Neural progenitor cell (in vitro differentiated cells): Measurements from ENCODE around the gene LHFPL2. TPM values are rescaled to one million over a fixed set of nuclear protein-coding genes. Genes with fewer than 3 reads are reported as not detected.

ENCODE experiments used
- DNase-seq: peaks from one replicate; pipeline ENCODE4 v3.0.0-alpha.2; 2016; ENCODE audit warnings: low spot score
- H2AFZ ChIP-seq: fragments of 200-600 bp; sonication (generic); replicated peaks from 2 replicates; pipeline ENCODE4 v1.6.1; 2016; ENCODE audit warnings: antibody characterized with exemption
- H3F3A ChIP-seq: fragments of 200-600 bp; sonication (generic); 2 replicates; pipeline ENCODE4 v1.6.1; 2016; ENCODE audit warnings: antibody characterized with exemption, low read depth
- H3K27ac ChIP-seq: fragments of 200-600 bp; sonication (generic); 2 replicates; pipeline ENCODE4 v1.5.1; 2016; ENCODE audit warnings: mild to moderate bottlenecking
- H3K27me3 ChIP-seq: fragments of 200-600 bp; sonication (generic); 2 replicates; pipeline ENCODE4 v1.6.1; 2016; ENCODE audit warnings: mild to moderate bottlenecking, moderate library complexity
- H3K36me3 ChIP-seq: fragments of 200-600 bp; sonication (generic); 2 replicates; pipeline ENCODE4 v1.5.1; 2016
- H3K4me1 ChIP-seq: fragments of 200-600 bp; sonication (generic); 2 replicates; pipeline ENCODE4 v1.6.1; 2016; ENCODE audit warnings: mixed run types
- H3K4me2 ChIP-seq: fragments of 200-600 bp; sonication (generic); 2 replicates; pipeline ENCODE4 v1.6.1; 2016
- H3K4me3 ChIP-seq: fragments of 200-600 bp; sonication (generic); 2 replicates; pipeline ENCODE4 v1.5.1; 2016
- H3K79me2 ChIP-seq: fragments of 200-600 bp; sonication (generic); 2 replicates; pipeline ENCODE4 v1.6.1; 2016; ENCODE audit warnings: low read depth
- H3K9ac ChIP-seq: fragments of 200-600 bp; sonication (generic); 2 replicates; pipeline ENCODE4 v1.6.1; 2016
- H3K9me3 ChIP-seq: fragments of 200-600 bp; sonication (generic); 2 replicates; pipeline ENCODE4 v1.5.1; 2016; ENCODE audit warnings: low read depth
- H4K20me1 ChIP-seq: fragments of 200-600 bp; sonication (generic); 2 replicates; pipeline ENCODE4 v1.6.1; 2016; ENCODE audit warnings: low read depth
- H3K27ac Mint-ChIP-seq: 3 replicates; pipeline ENCODE4 v1.8.0; 2021; ENCODE audit warnings: mixed read lengths
- H3K27me3 Mint-ChIP-seq: 2 replicates; pipeline ENCODE4 v1.8.0; 2022; ENCODE audit warnings: low read depth, mild to moderate bottlenecking, inconsistent platforms, moderate library complexity, mixed read lengths; ENCODE audit not compliant: insufficient read depth
- H3K36me3 Mint-ChIP-seq: 3 replicates; pipeline ENCODE4 v1.8.0; 2021; ENCODE audit warnings: mixed read lengths
- H3K4me1 Mint-ChIP-seq: 3 replicates; pipeline ENCODE4 v1.8.0; 2021; ENCODE audit warnings: mixed read lengths
- H3K4me3 Mint-ChIP-seq: 3 replicates; pipeline ENCODE4 v1.8.0; 2021; ENCODE audit warnings: mild to moderate bottlenecking, moderate library complexity, mixed read lengths
- H3K9me3 Mint-ChIP-seq: 3 replicates; pipeline ENCODE4 v1.8.0; 2020; ENCODE audit warnings: mixed read lengths
- EZH2 ChIP-seq: fragments of 200-600 bp; sonication (generic); IDR thresholded peaks from 2 replicates; pipeline ENCODE4 v1.6.1; 2017; ENCODE audit warnings: antibody characterized with exemption, mild to moderate bottlenecking, moderate library complexity
- EZH2phosphoT487 ChIP-seq: fragments of 200-600 bp; sonication (generic); IDR thresholded peaks from 2 replicates; pipeline ENCODE4 v1.6.1; 2017; ENCODE audit warnings: antibody characterized with exemption
- total RNA-seq: library from RNA; depleted of rRNA; stranded (reverse); fragments of >200 nt; gene quantifications from 2 replicates; pipeline ENCODE4 v1.2.3, GENCODE V29; 2015; ENCODE audit warnings: low replicate concordance
- TF ChIP-seq, protein P1 (sequence below): fragments of 200-600 bp; sonication (generic); IDR thresholded peaks from 2 replicates; pipeline ENCODE4 v1.5.1; 2017; ENCODE audit warnings: antibody characterized with exemption, mild to moderate bottlenecking

LHFPL2 gene
- total RNA-seq, 1 donor from 2014 or later = 21.1 TPM

- H3K4me1 Mint-ChIP-seq = peaks cover 12% of the 10 kb centered on the region
- H3K79me2 ChIP-seq = no peaks in the 10 kb centered on the region
- no peak overlapping the region for H3K27ac Mint-ChIP-seq
- peaks cover 6% of the 10 kb centered on the region for H3K9me3 Mint-ChIP-seq
- peaks cover 2% of the 10 kb centered on the region for H3F3A ChIP-seq
- no peaks in the 10 kb centered on the region for H3K9me3 ChIP-seq
- peaks cover 13% of the 10 kb centered on the region for H4K20me1 ChIP-seq
- no peak for DNase-seq
- H3K36me3 Mint-ChIP-seq = peaks cover 10% of the 10 kb centered on the region
- H3K27me3 Mint-ChIP-seq = peaks cover 2% of the 10 kb centered on the region
- no peak overlapping the region for H3K4me3 Mint-ChIP-seq
- TF ChIP-seq EZH2phosphoT487 (no peak), EZH2 (no peak)
- TF ChIP-seq, protein P1, sequence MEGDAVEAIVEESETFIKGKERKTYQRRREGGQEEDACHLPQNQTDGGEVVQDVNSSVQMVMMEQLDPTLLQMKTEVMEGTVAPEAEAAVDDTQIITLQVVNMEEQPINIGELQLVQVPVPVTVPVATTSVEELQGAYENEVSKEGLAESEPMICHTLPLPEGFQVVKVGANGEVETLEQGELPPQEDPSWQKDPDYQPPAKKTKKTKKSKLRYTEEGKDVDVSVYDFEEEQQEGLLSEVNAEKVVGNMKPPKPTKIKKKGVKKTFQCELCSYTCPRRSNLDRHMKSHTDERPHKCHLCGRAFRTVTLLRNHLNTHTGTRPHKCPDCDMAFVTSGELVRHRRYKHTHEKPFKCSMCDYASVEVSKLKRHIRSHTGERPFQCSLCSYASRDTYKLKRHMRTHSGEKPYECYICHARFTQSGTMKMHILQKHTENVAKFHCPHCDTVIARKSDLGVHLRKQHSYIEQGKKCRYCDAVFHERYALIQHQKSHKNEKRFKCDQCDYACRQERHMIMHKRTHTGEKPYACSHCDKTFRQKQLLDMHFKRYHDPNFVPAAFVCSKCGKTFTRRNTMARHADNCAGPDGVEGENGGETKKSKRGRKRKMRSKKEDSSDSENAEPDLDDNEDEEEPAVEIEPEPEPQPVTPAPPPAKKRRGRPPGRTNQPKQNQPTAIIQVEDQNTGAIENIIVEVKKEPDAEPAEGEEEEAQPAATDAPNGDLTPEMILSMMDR = no peak
- no peak overlapping the region for H3K27ac ChIP-seq
- no peak overlapping the region for H2AFZ ChIP-seq
- H3K27me3 ChIP-seq = peaks cover 4% of the 10 kb centered on the region
- H3K9ac ChIP-seq = no peak overlapping the region
- no peaks in the 10 kb centered on the region for H3K36me3 ChIP-seq
- H3K4me2 ChIP-seq = no peak overlapping the region
- peaks cover 18% of the 10 kb centered on the region for H3K4me1 ChIP-seq
- H3K4me3 ChIP-seq = no peak overlapping the region
Measured at GRCh38 chr5:78514427-78515330, 133.9 kb downstream of the LHFPL2 start.

GRCh38 chr5:78513441-78513840, 135.1 kb downstream of the LHFPL2 start:
- Mint-ChIP-seq H3K4me3 (no peak overlapping the region), H3K4me1 (peaks cover 23% of the 10 kb centered on the region), H3K36me3 (peaks cover 13% of the 10 kb centered on the region), H3K27me3 (no peaks in the 10 kb centered on the region), H3K27ac (no peak overlapping the region), H3K9me3 (peaks cover 6% of the 10 kb centered on the region)
- Histone ChIP-seq H3K36me3 (no peaks in the 10 kb centered on the region), H3K27me3 (peaks cover 5% of the 10 kb centered on the region), H3K9me3 (no peaks in the 10 kb centered on the region), H3K27ac (no peak overlapping the region), H2AFZ (no peak overlapping the region), H3F3A (peaks cover 7% of the 10 kb centered on the region), H3K4me2 (no peak overlapping the region), H3K4me3 (no peak overlapping the region), H4K20me1 (peaks cover 17% of the 10 kb centered on the region), H3K4me1 (peaks cover 27% of the 10 kb centered on the region), H3K79me2 (no peaks in the 10 kb centered on the region), H3K9ac (no peak overlapping the region)
- no peak for DNase-seq
- TF ChIP-seq, protein P1 = no peak
- TF ChIP-seq EZH2 = no peak
- TF ChIP-seq EZH2phosphoT487 = no peak

DNA sequence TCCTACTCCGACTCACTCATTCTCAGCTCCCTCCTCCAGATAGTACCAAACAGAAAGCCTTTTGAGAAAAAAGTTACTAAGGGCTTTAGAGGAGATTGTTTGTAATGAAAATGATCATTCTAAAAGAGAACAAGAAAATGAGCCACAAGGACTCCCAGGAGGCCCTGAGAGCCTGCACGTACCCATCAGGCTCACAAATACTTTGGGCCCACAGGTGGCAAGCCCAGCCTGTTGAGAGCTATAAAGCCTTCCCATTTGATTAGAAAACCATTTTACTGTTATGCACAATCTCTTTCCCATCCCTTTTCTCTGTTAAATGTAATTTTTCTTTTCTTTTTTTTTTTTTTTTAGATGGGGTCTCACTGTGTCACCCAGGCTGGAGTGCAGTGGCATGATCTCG, 136.1 kb downstream of the LHFPL2 start:
- H3K9ac ChIP-seq = no peak overlapping the region
- TF ChIP-seq, protein P1 = no peak
- no peak for TF ChIP-seq EZH2
- TF ChIP-seq EZH2phosphoT487 = no peak
- H3F3A ChIP-seq = peaks cover 7% of the 10 kb centered on the region
- H3K27me3 Mint-ChIP-seq = no peaks in the 10 kb centered on the region
- H3K4me1 Mint-ChIP-seq = peaks cover 27% of the 10 kb centered on the region
- no peaks in the 10 kb centered on the region for H3K9me3 ChIP-seq
- H3K9me3 Mint-ChIP-seq = peaks cover 2% of the 10 kb centered on the region
- peaks cover 21% of the 10 kb centered on the region for H4K20me1 ChIP-seq
- H3K4me1 ChIP-seq = peaks cover 31% of the 10 kb centered on the region
- no peaks in the 10 kb centered on the region for H3K79me2 ChIP-seq
- no peak overlapping the region for H3K4me2 ChIP-seq
- no peak overlapping the region for H2AFZ ChIP-seq
- no peak overlapping the region for H3K4me3 Mint-ChIP-seq
- no peak overlapping the region for H3K4me3 ChIP-seq
- peaks cover 13% of the 10 kb centered on the region for H3K36me3 Mint-ChIP-seq
- H3K27me3 ChIP-seq = peaks cover 5% of the 10 kb centered on the region
- H3K27ac Mint-ChIP-seq = no peak overlapping the region
- H3K36me3 ChIP-seq = no peaks in the 10 kb centered on the region
- H3K27ac ChIP-seq = no peak overlapping the region
- DNase-seq = no peak
